ENCODE results near the gene POFUT2.

GRCh38 chr21:45332981-45333582 lies 45.4 kb upstream of the POFUT2 start:
- no peak for TF ChIP-seq EZH2phosphoT487 (IDR thresholded peaks at IDR 0.05; ENCODE audit: borderline replicate concordance, low read depth, low read length)
- TF ChIP-seq, protein P1, sequence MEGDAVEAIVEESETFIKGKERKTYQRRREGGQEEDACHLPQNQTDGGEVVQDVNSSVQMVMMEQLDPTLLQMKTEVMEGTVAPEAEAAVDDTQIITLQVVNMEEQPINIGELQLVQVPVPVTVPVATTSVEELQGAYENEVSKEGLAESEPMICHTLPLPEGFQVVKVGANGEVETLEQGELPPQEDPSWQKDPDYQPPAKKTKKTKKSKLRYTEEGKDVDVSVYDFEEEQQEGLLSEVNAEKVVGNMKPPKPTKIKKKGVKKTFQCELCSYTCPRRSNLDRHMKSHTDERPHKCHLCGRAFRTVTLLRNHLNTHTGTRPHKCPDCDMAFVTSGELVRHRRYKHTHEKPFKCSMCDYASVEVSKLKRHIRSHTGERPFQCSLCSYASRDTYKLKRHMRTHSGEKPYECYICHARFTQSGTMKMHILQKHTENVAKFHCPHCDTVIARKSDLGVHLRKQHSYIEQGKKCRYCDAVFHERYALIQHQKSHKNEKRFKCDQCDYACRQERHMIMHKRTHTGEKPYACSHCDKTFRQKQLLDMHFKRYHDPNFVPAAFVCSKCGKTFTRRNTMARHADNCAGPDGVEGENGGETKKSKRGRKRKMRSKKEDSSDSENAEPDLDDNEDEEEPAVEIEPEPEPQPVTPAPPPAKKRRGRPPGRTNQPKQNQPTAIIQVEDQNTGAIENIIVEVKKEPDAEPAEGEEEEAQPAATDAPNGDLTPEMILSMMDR (conservative IDR thresholded peaks at IDR 0.05; ENCODE audit: low read length): no peak
